ENCODE measurements around the gene THAP5. TPM values are rescaled to one million over a fixed set of nuclear protein-coding genes. Genes with fewer than 3 reads are reported as not detected.

The THAP5 gene, protein sequence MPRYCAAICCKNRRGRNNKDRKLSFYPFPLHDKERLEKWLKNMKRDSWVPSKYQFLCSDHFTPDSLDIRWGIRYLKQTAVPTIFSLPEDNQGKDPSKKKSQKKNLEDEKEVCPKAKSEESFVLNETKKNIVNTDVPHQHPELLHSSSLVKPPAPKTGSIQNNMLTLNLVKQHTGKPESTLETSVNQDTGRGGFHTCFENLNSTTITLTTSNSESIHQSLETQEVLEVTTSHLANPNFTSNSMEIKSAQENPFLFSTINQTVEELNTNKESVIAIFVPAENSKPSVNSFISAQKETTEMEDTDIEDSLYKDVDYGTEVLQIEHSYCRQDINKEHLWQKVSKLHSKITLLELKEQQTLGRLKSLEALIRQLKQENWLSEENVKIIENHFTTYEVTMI
- 10 to 100 TPM; 23.3 to 28.9 TPM for total RNA-seq

DNA sequence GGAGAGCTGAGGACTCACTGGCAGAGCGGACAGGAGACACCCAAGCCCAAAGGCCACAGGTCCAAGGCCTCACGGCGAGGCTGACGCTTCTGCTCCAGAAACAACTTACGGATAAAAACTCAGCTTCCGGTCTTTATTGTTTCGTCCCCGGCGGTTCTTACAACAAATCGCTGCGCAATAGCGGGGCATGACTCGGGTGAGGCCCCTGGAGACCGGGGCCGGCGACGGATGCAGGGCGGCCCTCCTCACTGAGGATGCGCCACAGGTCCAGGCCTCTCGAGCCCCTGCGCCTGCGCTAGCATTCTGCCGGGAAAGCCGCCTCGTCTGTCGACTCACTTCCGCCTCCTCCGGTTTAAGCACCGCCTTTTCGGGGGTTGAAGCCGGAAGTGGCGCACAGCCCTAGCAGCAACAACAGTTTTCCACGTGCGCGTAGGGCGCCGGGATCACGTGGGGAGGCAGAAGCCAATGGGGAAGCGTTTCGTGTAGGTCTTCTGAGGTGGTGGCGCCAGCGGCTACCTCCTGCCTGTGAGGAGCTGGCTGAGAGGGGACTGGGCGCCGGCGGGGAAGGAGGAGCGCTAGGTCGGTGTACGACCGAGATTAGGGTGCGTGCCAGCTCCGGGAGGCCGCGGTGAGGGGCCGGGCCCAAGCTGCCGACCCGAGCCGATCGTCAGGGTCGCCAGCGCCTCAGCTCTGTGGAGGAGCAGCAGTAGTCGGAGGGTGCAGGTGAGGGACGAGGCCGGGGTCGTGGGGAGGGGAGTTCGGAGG, at the start of gene THAP5, which contains the start of gene DNAJB9:
TSS of gene THAP5 (minus strand) at position 326 of the 765 bp plus-strand sequence. CDS start at position 189, 137 bp downstream.
TSS of gene DNAJB9 (plus strand) at position 494 of the 765 bp plus-strand sequence. CDS start 1,853 bp downstream, outside the sequence.
- Histone ChIP-seq H3K27me3 (no peaks in the 10 kb centered on the region), H3K9me3 (no peaks in the 10 kb centered on the region), H3K4me3 (peak within 1 kb of the TSS; percentile 87 to 91), H3K27ac (peak within 1 kb of the TSS; percentile 90 to 99), H3K36me3 (peaks cover 13% of the 10 kb centered on the region), H3K4me1 (peaks cover 0 to 38% of the 10 kb centered on the region in 2 donors)
- TF ChIP-seq, protein P1, sequence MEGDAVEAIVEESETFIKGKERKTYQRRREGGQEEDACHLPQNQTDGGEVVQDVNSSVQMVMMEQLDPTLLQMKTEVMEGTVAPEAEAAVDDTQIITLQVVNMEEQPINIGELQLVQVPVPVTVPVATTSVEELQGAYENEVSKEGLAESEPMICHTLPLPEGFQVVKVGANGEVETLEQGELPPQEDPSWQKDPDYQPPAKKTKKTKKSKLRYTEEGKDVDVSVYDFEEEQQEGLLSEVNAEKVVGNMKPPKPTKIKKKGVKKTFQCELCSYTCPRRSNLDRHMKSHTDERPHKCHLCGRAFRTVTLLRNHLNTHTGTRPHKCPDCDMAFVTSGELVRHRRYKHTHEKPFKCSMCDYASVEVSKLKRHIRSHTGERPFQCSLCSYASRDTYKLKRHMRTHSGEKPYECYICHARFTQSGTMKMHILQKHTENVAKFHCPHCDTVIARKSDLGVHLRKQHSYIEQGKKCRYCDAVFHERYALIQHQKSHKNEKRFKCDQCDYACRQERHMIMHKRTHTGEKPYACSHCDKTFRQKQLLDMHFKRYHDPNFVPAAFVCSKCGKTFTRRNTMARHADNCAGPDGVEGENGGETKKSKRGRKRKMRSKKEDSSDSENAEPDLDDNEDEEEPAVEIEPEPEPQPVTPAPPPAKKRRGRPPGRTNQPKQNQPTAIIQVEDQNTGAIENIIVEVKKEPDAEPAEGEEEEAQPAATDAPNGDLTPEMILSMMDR (IDR thresholded peaks at IDR 0.05), result no peak
- peak; percentile 99 for DNase-seq (ENCODE audit: low spot score)

DNA sequence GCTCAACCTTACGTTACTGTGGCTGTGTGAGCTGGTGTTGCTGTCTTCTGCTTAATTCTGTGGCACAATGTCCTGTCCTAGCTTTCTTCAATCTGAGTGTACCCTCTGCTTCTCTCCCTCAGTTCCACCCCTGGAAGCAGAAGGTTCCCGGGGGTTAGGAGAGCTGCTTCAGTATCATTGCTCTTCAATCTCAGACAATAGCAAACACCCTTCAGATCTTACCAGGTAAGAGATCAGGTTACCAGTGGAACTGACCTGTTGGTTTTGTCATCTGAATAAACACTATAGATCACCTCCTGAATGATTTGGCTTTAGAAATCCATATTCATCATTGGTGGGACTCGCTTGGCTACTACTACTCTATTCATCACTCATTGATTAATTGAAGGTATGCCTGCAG, 48.5 kb upstream of the THAP5 start:
- Histone ChIP-seq H3K27ac (no peak overlapping the region), H3K36me3 (no peaks in the 10 kb centered on the region), H3K9me3 (no peaks in the 10 kb centered on the region), H3K4me3 (no peak overlapping the region), H3K27me3 (no peaks in the 10 kb centered on the region), H3K4me1 (no peaks in the 10 kb centered on the region)
- no peak for DNase-seq (ENCODE audit: low spot score)
- TF ChIP-seq, protein P1 (IDR thresholded peaks at IDR 0.05), result no peak

DNA sequence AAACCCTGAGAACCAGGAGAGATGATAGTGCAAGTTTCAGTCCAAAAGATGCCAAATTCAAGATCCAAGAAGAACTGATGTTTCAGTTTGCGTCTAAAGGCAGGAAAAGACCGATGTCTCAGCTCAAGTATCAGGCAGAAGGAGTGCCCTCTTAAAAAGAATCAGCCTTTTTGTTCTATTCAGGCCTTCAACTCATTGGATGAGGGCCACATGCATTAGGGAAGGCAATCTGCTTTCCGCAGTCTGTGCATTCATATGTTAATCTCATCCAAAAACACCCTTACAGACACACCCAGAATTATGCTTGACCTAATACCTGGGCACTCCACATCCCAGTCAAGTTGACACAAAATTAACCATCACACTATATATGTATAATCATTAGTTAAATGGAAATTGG, 45.4 kb upstream of the THAP5 start:
- H3K4me1 ChIP-seq, result no peaks in the 10 kb centered on the region
- H3K27me3 ChIP-seq, result no peaks in the 10 kb centered on the region
- H3K27ac ChIP-seq, result no peak overlapping the region
- no peaks in the 10 kb centered on the region for H3K36me3 ChIP-seq
- TF ChIP-seq, protein P1 (IDR thresholded peaks at IDR 0.05), result no peak
- no peak overlapping the region for H3K4me3 ChIP-seq
- H3K9me3 ChIP-seq, result no peaks in the 10 kb centered on the region
- no peak for DNase-seq (ENCODE audit: low spot score)

DNA sequence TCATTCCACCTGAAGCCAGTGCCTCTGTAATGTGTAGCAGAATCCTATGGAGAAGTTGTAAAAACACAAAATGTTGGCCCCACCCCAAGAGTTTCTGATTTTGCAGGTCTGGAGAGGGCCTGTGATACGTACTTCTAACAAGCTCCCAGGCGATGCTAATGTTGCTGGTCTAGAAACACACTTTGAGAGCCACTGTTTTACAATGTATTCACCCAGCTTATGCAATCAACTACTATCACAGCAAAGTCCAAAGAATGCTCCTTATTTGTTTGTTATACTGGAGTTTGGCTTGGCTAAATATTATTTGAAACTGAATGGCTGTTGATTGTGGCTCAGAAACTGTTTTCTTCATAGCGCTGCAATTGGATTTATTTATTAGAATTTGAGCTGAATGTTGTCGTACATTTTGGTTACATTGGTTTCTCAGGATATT, 44.5 kb upstream of the THAP5 start:
- no peaks in the 10 kb centered on the region for H3K27me3 ChIP-seq
- no peak overlapping the region for H3K4me3 ChIP-seq
- TF ChIP-seq, protein P1 (IDR thresholded peaks at IDR 0.05), result no peak
- DNase-seq (ENCODE audit: low spot score), result no peak
- H3K9me3 ChIP-seq, result no peaks in the 10 kb centered on the region
- H3K4me1 ChIP-seq, result no peaks in the 10 kb centered on the region
- H3K36me3 ChIP-seq, result no peaks in the 10 kb centered on the region
- H3K27ac ChIP-seq, result no peak overlapping the region

DNA sequence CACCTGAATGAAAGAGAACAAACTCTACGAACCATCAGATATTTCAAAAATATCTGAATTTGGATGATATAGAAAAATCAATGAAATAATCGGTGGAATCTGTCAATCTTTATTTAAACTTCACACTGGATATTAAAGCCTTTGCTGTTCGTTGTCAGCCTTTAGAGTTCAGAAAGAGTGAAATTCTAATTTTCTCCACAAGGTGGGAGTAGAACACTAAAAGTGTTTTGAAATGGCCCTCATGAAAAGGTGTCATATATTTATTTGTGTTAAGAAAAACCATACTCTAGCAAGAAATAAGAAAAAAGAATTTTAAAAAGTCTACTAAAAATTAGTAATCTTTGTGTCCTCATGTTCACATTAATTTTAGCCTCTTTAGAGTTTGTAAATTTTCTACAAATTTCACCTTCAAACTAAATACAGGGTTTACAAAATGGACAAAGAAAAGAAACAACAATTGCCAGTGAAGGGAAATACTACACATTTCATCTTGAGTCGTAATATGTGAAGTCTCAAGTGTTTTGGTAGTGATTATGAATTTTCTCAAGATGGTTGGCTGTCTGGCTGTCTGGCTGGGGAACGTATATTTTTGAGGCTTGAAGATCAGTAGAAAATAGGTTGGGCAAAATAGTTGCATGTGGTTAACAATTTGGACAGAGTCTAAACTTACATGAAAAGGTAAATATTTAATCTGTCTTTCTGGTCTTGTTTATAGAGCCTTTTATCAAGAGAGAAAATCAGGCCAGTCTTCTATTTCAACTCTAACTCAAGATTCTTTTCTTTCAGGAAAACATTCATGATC, 43.8 kb upstream of the THAP5 start:
- Histone ChIP-seq H3K4me1 (no peaks in the 10 kb centered on the region), H3K27me3 (no peaks in the 10 kb centered on the region), H3K9me3 (no peaks in the 10 kb centered on the region), H3K27ac (no peak overlapping the region), H3K36me3 (no peaks in the 10 kb centered on the region), H3K4me3 (no peak overlapping the region)
- TF ChIP-seq, protein P1 (IDR thresholded peaks at IDR 0.05), result peak; percentile 64 to 83
- no peak for DNase-seq (ENCODE audit: low spot score)
